B cell (primary cell): ENCODE measurements around the gene ATP11A. TPM values are rescaled to one million over a fixed set of nuclear protein-coding genes. Genes with fewer than 3 reads are reported as not detected.

Experiments
- ATAC-seq: fragments of 200-7000 bp; cut with Tn5 transposase; one replicate; pipeline ENCODE4 v1.10.0; 2021; ENCODE audit warnings: low read depth, mild to moderate bottlenecking, moderate number of reproducible peaks, moderate library complexity
- CTCF ChIA-PET: fragments of 350-600 bp; sonication (Branson Sonifier 250); formaldehyde crosslinking; loops from one replicate; lab custom pipeline; 2021; ENCODE audit warnings: antibody characterized with exemption, inconsistent platforms; lab: Charles Lee
- POLR2A ChIA-PET: fragments of 350-600 bp; sonication (Branson Sonifier 250); formaldehyde crosslinking; loops from one replicate; lab custom pipeline; 2021; ENCODE audit warnings: antibody characterized with exemption; lab: Charles Lee
- DNase-seq: peaks from one replicate; pipeline ENCODE4 v3.0.0; 2013
- H2AFZ ChIP-seq: 2 replicates; pipeline ENCODE4 v1.6.1; 2012; ENCODE audit warnings: mild to moderate bottlenecking, low read depth, low read length; ENCODE audit not compliant: insufficient read depth, poor library complexity, severe bottlenecking
- H3K27ac ChIP-seq, 2 donors: 1 replicate in 1 of 2; 2 replicates in 1 of 2; pipeline ENCODE4 v1.5.1; 2012 to 2013; ENCODE audit warnings: low read length in 2 of 2, mild to moderate bottlenecking in 2 of 2, moderate library complexity in 1 of 2
- H3K27me3 ChIP-seq, 4 experiments: fragments of 200-600 bp in 1 of 4; sonication (generic) in 1 of 4; replicated peaks in 1 of 4; 1 replicate in 2 of 4; 2 replicates in 2 of 4; pipeline versions ENCODE4 v1.6.1 to v1.7.0; 2013 to 2016; ENCODE audit warnings: low read length in 3 of 4, mild to moderate bottlenecking in 2 of 4, mixed read lengths in 1 of 4, moderate library complexity in 1 of 4; ENCODE audit not compliant: insufficient read depth in 4 of 4, control insufficient read depth in 3 of 4; ENCODE audit errors: control extremely low read depth in 1 of 4
- H3K36me3 ChIP-seq, 2 experiments: replicated peaks in 1 of 2; 1 replicate in 1 of 2; 2 replicates in 1 of 2; pipeline versions ENCODE4 v1.6.1 to v1.7.1; 2013; ENCODE audit warnings: low read length in 1 of 2; ENCODE audit not compliant: insufficient read depth in 2 of 2, control insufficient read depth in 1 of 2; ENCODE audit errors: control extremely low read depth in 1 of 2, extremely low read depth in 1 of 2
- H3K4me1 ChIP-seq, 2 donors: fragments of 200-600 bp in 1 of 2; sonication (generic) in 1 of 2; 1 replicate in 1 of 2; 2 replicates in 1 of 2; pipeline versions ENCODE4 v1.5.1 to v1.6.1; 2013 to 2017; ENCODE audit warnings: low read length in 2 of 2; ENCODE audit not compliant: control insufficient read depth in 2 of 2, insufficient read depth in 2 of 2
- H3K4me2 ChIP-seq: replicated peaks from 2 replicates; pipeline ENCODE3; 2012; ENCODE audit warnings: mild to moderate bottlenecking, low read depth, low read length; ENCODE audit not compliant: poor library complexity, severe bottlenecking
- H3K4me3 ChIP-seq, 5 experiments: fragments of 200-600 bp in 1 of 5; sonication (generic) in 1 of 5; 1 replicate in 3 of 5; 2 replicates in 2 of 5; pipeline versions ENCODE4 v1.5.1 to v1.7.0; 2011 to 2016; ENCODE audit warnings: low read length in 4 of 5, mild to moderate bottlenecking in 4 of 5, low read depth in 2 of 5, control low read depth in 1 of 5, moderate library complexity in 1 of 5; ENCODE audit not compliant: insufficient read depth in 1 of 5; ENCODE audit errors: control extremely low read depth in 1 of 5, extremely low read depth in 1 of 5
- H3K79me2 ChIP-seq: fragments of 200-600 bp; sonication (generic); one replicate; pipeline ENCODE4 v1.6.0; 2016; ENCODE audit warnings: low read length; ENCODE audit not compliant: control insufficient read depth, insufficient read depth
- H3K9ac ChIP-seq: fragments of 200-600 bp; sonication (generic); 2 replicates; pipeline ENCODE4 v1.6.1; 2017; ENCODE audit warnings: mild to moderate bottlenecking, low read length, moderate library complexity
- H3K9me3 ChIP-seq, 3 donors: one replicate each; pipeline versions ENCODE4 v1.6.1 to v1.7.1; 2013; ENCODE audit warnings: low read length in 2 of 3; ENCODE audit not compliant: control insufficient read depth in 2 of 3, insufficient read depth in 1 of 3; ENCODE audit errors: control extremely low read depth in 1 of 3
- H4K20me1 ChIP-seq: 2 replicates; pipeline ENCODE4 v1.6.0; 2012; ENCODE audit warnings: mild to moderate bottlenecking, low read length; ENCODE audit not compliant: insufficient read depth, control insufficient read depth, poor library complexity, severe bottlenecking
- H3K27ac Mint-ChIP-seq: one replicate; pipeline ENCODE4 v1.8.0; 2021; ENCODE audit warnings: mixed read lengths
- H3K27me3 Mint-ChIP-seq: one replicate; pipeline ENCODE4 v1.8.0; 2021; ENCODE audit warnings: mixed read lengths
- H3K4me1 Mint-ChIP-seq: one replicate; pipeline ENCODE4 v1.8.0; 2021; ENCODE audit warnings: mixed read lengths
- H3K4me3 Mint-ChIP-seq: one replicate; pipeline ENCODE4 v1.8.0; 2021; ENCODE audit warnings: mixed read lengths
- H3K9me3 Mint-ChIP-seq: one replicate; pipeline ENCODE4 v1.8.0; 2022; ENCODE audit warnings: mixed read lengths; ENCODE audit not compliant: insufficient read depth
- EZH2 ChIP-seq: IDR thresholded peaks from 2 replicates; pipeline ENCODE4 v1.6.1; 2012; ENCODE audit warnings: borderline replicate concordance, low read depth, mild to moderate bottlenecking, moderate library complexity, low read length; ENCODE audit not compliant: insufficient read depth, poor library complexity, severe bottlenecking
- WGBS: methylation state at CpG from one replicate; pipeline ENCODE4 v1.1.5; 2013; ENCODE audit warnings: missing lambda C conversion rate; ENCODE audit not compliant: insufficient coverage; 5-methylcytosine and 5-hydroxymethylcytosine counted together
- intact Hi-C: fragments of 100-400 bp; cut with micrococcal nuclease; formaldehyde crosslinking; loops from one replicate; pipeline ENCODE4 v1.10.0; 2022
- polyA plus RNA-seq: library from polyadenylated mRNA; depleted of rRNA; stranded (reverse); fragments of >200 nt; gene quantifications from 2 replicates; pipeline ENCODE4 v1.2.3, GENCODE V29; 2012
- total RNA-seq, 2 donors: library from RNA; stranded (reverse); fragments of 120-200 nt in 1 of 2; gene quantifications; 1 replicate in 1 of 2; 2 replicates in 1 of 2; pipeline versions ENCODE4 v1.2.3 to v1.2.4, GENCODE V29; 2013 to 2022
- TF ChIP-seq, protein P1 (sequence below): fragments of 200-600 bp; IDR thresholded peaks from one replicate; pipeline ENCODE4 v1.8.0; 2022; ENCODE audit warnings: antibody characterized with exemption, mild to moderate bottlenecking

Gene ATP11A
- total and polyA plus RNA-seq, 2 donors (not counting 1 experiment from before 2014, with no cell fraction given), result 36.9 to 60.3 TPM

DNA sequence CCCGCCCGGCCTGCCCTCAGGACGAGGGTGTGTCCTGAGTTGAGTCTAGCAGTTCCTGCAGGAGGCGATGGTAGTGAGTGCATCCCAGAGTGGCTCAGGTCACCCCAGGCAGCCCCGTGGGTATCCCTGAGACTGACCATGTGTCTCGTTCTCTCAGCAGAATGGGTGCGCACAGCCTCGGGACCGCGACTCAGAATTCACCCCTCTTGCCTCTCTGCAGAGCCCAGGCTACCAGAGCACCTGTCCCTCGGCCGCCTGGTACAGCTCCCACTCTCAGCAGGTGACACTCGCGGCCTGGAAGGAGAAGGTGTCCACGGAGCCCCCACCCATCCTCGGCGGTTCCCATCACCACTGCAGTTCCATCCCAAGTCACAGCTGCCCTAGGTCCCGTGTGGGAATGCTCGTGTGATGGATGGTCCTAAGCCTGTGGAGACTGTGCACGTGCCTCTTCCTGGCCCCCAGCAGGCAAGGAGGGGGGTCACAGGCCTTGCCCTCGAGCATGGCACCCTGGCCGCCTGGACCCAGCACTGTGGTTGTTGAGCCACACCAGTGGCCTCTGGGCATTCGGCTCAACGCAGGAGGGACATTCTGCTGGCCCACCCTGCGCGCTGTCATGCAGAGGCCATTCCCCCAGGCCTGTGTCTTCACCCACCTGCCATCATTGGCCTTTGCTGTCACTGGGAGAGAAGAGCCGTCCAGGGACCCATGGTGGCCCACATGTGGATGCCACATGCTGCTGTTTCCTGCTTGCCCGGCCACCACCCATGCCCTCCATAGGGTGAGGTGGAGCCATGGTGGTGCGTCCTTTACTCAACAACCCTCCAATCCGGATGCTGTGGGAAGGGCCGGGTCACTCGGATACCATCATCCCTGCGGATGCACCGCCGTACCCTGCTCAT, 192.1 kb downstream of the ATP11A start:
- Histone ChIP-seq H3K79me2 (no peaks in the 10 kb centered on the region), H2AFZ (no peak overlapping the region), H3K36me3 (peaks cover 0 to 35% of the 10 kb centered on the region in 2 experiments), H3K4me3 (no peak overlapping the region), H3K4me1 (peaks cover 0 to 8% of the 10 kb centered on the region in 2 donors), H3K27ac (no peak overlapping the region), H3K9me3 (no peaks in the 10 kb centered on the region), H3K27me3 (no peaks in the 10 kb centered on the region), H3K9ac (no peak overlapping the region), H3K4me2 (no peak overlapping the region), H4K20me1 (peaks cover 4% of the 10 kb centered on the region)
- H3K27me3 Mint-ChIP-seq, result no peaks in the 10 kb centered on the region
- H3K4me3 Mint-ChIP-seq, result no peak overlapping the region
- 98% methylated on average over 35 of the region's 35 CpGs for WGBS
- intact Hi-C loops, result no loop called here
- TF ChIP-seq EZH2, result no peak
- TF ChIP-seq, protein P1, sequence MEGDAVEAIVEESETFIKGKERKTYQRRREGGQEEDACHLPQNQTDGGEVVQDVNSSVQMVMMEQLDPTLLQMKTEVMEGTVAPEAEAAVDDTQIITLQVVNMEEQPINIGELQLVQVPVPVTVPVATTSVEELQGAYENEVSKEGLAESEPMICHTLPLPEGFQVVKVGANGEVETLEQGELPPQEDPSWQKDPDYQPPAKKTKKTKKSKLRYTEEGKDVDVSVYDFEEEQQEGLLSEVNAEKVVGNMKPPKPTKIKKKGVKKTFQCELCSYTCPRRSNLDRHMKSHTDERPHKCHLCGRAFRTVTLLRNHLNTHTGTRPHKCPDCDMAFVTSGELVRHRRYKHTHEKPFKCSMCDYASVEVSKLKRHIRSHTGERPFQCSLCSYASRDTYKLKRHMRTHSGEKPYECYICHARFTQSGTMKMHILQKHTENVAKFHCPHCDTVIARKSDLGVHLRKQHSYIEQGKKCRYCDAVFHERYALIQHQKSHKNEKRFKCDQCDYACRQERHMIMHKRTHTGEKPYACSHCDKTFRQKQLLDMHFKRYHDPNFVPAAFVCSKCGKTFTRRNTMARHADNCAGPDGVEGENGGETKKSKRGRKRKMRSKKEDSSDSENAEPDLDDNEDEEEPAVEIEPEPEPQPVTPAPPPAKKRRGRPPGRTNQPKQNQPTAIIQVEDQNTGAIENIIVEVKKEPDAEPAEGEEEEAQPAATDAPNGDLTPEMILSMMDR, result no peak
- H3K27ac Mint-ChIP-seq, result no peak overlapping the region
- ChIA-PET CTCF (interaction anchor here (0.9 kb wide), 1 partner anchor 11 kb away, joined by 3 read pairs; no protein-coding TSS in a partner anchor), POLR2A (no interaction called here)
- H3K9me3 Mint-ChIP-seq, result no peaks in the 10 kb centered on the region
- DNase-seq (no peak), ATAC-seq (no peak)
- no peaks in the 10 kb centered on the region for H3K4me1 Mint-ChIP-seq

DNA sequence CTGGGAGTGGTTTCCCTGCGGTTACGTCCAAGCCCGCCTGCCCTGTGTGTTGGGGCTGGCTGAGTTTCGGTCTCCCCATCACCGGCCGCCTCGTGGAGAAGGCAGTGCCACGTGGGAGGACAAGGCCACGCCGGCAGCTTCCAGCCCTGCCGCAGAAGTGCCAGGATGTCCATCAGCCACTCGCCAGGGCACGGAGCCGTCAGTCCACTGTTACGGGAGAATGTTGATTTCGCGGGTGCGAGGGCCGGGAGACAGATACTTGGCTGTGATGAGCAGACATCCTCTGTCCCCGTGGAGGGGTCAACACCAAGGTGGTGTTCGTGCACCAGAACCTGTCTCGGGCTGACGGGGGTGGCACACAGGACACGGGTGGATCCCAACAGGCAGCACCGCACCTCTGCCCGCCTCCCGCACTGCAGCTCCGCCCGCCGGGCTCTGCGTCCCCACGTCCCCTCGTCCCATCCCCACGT, 192.8 kb downstream of the ATP11A start:
- no peak overlapping the region for H3K9ac ChIP-seq
- no peak overlapping the region for H3K27ac ChIP-seq
- H3K36me3 ChIP-seq, result peaks cover 0 to 28% of the 10 kb centered on the region in 2 experiments
- Mint-ChIP-seq H3K4me3 (no peak overlapping the region), H3K9me3 (no peaks in the 10 kb centered on the region), H3K27me3 (no peaks in the 10 kb centered on the region), H3K27ac (no peak overlapping the region), H3K4me1 (no peaks in the 10 kb centered on the region)
- no peak for TF ChIP-seq EZH2
- TF ChIP-seq, protein P1, result no peak
- intact Hi-C loops, result no loop called here
- ATAC-seq (no peak), DNase-seq (no peak)
- H3K4me1 ChIP-seq, result peaks cover 0 to 8% of the 10 kb centered on the region in 2 donors
- WGBS, result 99% methylated on average over 33 of the region's 34 CpGs
- H4K20me1 ChIP-seq, result no peaks in the 10 kb centered on the region
- POLR2A ChIA-PET, result no interaction called here
- H3K27me3 ChIP-seq, result no peaks in the 10 kb centered on the region
- H2AFZ ChIP-seq, result no peak overlapping the region
- no peaks in the 10 kb centered on the region for H3K79me2 ChIP-seq
- CTCF ChIA-PET, result interaction anchor here (1.5 kb wide), 1 partner anchor 8 kb away, joined by 5 read pairs; no protein-coding TSS in a partner anchor
- H3K9me3 ChIP-seq, result no peaks in the 10 kb centered on the region
- H3K4me3 ChIP-seq, result no peak overlapping the region
- no peak overlapping the region for H3K4me2 ChIP-seq
